NCI-H510A treated with DMSO at 0.1 percent for 48 hours (cell line): Measurements from ENCODE around the gene TMEM203.

Source experiments
- DNase-seq: peaks from one replicate; lab custom pipeline; 2025; lab: John Stamatoyannopoulos, UW

TMEM203 gene

DNA sequence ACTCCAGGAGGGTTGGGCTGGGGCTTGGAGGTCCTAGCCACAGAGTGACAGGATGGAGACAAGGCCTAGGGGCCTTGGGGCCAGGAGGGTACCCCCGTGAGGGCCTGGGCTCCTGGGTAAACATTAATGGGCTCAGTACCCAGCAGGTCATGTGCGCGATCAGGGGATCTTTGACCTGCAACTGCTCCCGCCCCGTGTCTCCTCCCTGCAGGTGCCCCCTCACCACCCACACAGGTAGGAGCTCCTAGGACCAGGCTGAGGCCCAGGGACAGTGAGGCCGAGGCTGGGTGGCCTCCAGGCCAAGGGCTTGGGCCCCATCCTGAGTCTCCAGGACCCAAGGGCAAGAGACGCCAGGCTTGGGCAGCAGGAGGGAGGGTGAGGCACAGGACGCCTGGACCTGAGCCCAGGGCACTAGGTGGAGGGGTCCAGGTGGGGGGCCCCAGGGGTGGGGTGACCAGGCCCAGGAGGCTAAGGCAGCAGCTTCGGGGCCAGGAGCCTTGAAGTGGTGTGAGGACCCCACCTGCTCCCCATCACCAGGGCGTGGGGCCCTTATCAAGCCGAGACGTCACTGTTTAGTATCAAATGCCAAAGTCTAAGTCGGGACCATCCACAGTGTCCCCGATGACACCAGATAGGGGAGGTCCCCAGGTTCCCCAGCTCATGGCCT is 25.4 kb upstream of the TMEM203 start, which contains the start of gene SLC34A3:
TSS of gene SLC34A3 (plus strand) at position 197 of the 667 bp plus-strand sequence. CDS start 802 bp downstream, outside the sequence.
- no peak for DNase-seq

DNA sequence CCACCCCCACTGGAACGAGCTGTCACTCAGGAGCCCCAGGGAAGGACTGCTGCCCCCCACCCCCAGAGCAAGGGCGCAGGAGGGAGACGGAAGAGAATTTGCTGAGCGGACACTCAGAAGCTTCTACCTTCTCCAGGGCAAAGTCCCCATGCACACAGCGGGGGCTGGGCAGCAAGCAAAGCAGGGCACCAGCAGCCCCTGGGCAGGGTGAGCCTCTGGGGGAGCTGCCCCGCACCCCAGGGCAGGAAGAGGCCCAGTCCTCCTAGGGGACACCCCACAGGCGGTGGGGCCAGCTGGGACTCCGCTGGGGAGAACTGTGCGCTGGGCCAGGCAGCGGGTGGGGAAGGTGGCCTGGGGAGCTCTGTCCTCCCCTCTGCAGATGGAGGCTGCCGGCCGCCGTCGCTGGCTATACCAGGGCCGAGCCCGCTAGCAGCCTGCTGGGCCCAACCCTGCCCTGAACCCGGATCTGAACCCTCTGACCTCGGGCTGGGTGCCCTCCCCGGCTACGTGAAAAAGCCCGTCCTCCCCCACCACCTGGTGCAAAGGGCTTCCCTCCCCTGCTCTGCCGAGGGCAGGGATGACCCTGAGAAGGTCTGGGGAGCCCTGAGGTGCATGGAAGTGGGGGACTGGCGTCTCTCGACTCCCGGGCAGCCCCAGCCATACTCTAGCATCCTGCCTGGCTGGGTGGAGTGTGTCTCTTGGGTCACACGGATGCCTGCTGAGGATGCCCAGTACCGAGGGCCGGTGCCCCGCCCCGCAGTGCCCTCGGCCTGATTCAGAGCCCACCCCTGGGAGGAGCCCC is 24.7 kb upstream of the TMEM203 start:
- no peak for DNase-seq

DNA sequence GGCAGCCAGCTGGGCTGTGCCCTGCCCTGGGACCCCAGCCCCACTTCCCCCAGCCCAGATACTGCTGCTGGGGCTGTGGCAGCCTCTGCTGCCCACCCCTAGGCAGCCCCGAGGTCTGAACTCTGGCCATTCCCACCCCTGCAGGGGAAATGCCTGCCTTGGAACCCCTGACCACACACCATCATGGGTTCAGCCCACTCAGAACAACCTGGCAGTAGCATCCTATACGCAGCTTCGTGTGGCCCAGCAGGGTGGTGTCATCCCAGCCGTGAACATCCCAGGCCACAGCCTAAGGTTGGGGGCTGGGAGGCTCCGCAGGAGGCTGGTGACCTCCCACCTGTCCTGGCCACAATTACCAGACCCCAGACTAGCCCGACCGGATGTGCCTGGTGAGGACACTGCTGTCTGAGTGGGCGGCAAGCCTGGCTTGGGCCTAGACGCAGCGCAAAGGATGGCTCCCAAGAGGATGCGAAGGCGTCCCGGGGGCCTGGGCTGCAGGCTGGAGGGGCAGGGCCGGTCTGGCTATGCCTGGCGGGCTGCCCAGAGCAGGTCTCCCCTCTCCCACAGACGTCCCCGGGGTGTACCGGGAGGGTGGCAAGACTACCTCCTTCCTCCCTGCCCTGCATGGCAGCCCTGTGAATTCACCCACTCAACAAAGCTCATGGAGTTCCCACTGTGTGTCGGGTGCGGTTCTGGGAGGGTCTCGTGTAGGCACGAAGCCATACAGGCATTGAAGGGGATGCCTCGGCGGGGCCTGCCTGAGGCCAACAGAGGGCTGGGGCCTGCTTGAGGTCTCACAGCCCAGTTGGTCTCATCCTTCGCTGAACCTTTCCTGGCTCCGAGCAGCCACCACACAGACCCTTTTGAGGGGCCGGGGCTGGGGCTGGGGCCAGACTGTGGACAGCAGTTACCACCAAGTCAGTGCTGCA is 23.8 kb upstream of the TMEM203 start:
- DNase-seq, result no peak

GRCh38 chr9:137228506-137228967 is 23.1 kb upstream of the TMEM203 start:
- DNase-seq, result no peak

GRCh38 chr9:137227853-137228505 is 22.5 kb upstream of the TMEM203 start:
- no peak for DNase-seq

DNA sequence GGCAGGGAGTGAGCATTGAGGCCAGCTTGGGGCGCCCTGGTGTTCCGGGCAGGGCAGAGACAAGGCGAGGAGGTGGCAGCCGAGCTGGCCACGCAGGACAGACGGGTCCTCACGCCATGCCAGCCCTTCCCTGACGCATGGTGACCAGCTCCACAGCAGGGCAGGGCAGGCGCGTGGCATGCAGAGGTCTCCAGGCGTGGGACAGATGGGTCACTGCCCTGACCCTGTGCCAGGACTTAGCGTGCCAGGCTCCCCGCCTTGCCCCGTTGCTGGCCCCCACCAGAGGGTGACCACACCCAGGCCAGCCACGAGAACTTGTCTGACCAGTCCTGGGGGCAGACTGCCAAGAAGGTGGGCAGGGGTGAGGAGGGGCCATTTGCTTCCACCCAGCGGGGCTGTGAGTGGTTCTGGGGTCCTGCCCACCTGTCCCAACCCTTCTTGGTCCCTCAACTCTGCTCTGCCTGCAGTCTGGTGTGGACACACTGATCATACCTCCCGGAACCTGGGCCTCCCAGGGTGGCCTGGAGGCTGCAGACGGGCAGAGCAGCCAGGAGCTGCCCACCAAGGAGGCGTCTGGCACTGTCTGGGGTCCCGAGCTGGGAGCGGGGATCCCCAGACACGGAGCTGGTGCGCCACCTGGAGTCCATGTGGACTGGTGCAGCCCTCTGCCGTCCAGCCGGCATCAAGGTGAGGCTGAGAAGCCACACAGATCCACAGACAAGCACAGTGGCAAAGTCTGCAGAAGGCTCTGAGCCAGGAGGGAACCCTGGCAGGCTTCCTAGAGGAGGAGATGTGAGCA is 21.8 kb upstream of the TMEM203 start, which contains the start of gene RNF224:
TSS of gene RNF224 (plus strand) at position 449 of the 799 bp plus-strand sequence. CDS start 834 bp downstream, outside the sequence.
- peak; percentile 59 for DNase-seq

GRCh38 chr9:137226338-137227053 is 21.0 kb upstream of the TMEM203 start:
- DNase-seq, result no peak

DNA sequence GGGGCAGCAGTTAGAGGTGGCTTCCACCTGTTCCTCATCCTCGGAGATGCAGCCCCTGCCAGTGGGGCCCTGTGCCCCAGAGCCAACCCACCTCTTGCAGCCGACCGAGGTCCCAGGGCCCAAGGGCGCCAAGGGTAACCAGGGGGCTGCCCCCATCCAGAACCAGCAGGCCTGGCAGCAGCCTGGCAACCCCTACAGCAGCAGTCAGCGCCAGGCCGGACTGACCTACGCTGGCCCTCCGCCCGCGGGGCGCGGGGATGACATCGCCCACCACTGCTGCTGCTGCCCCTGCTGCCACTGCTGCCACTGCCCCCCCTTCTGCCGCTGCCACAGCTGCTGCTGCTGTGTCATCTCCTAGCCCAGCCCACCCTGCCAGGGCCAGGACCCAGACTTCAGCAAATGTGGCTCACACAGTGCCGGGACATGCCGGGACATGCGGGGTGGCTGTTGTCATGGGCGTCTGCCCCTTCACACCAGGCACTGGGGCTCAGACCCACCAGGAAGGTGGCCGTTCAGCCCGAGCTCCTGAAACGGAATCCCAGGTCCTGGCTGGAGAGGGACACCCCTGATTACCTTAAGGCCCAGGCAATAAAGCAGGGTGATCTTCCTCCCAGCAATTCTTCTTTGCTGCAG is 20.4 kb upstream of the TMEM203 start:
- no peak for DNase-seq

- DNase-seq, result no peak
Measured at GRCh38 chr9:137224830-137225694, 19.6 kb upstream of the TMEM203 start, which contains the start of gene CYSRT1. Gene CYSRT1, plus strand, starts transcription at chr9:137225174. Its CDS starts 448 bp downstream, at chr9:137225622.

DNA sequence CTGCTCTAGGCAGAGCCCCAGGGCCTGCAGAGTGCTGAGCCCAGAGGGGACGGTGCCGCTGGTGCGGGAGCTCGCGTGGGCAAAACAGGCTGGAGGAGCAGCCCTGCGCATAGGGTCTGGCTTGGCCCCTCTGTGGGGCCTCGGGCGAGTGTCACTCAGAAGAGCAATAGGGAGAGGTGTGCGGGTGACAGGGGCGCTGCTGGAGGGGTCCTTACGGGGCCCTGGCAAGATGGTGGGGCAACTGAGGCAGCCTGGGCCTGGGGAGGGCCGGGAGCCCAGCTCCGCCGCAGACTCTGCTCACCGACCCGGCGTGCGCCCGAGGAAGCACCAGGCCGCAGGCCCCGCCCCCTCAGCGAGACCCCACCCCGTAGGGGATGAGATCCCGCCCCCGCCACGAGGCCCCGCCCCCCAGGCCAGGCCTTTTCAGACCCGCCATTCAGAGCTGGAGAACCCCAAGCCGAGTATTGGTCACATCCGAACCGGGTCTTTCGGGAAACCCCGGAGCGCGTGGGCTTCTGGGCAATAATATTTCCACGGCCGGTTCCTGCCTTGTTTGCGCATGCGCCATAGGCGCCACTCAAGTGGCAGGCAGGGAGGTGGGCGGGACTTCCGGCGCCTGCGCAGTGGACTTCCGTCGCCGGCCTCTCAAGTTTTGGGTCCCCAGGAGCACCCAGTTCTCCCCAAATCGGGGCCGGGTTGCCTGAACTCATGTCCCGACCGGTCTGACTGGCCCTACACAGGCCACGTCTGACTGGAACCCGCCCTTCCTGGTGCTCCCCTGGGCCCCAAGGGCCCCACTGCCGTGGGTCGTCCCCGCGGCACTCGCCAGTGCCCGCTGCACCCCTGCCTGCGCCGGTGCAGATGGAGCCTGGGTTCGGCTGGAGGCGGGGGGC is 17.9 kb upstream of the TMEM203 start:
- peak; percentile 87 for DNase-seq

GRCh38 chr9:137222190-137223077 is 17.0 kb upstream of the TMEM203 start, which contains the start of gene RNF208:
Gene RNF208, minus strand, starts transcription at chr9:137222240. Its CDS starts 1,028 bp downstream, at chr9:137221212.
- peak; percentile 19 for DNase-seq

DNA sequence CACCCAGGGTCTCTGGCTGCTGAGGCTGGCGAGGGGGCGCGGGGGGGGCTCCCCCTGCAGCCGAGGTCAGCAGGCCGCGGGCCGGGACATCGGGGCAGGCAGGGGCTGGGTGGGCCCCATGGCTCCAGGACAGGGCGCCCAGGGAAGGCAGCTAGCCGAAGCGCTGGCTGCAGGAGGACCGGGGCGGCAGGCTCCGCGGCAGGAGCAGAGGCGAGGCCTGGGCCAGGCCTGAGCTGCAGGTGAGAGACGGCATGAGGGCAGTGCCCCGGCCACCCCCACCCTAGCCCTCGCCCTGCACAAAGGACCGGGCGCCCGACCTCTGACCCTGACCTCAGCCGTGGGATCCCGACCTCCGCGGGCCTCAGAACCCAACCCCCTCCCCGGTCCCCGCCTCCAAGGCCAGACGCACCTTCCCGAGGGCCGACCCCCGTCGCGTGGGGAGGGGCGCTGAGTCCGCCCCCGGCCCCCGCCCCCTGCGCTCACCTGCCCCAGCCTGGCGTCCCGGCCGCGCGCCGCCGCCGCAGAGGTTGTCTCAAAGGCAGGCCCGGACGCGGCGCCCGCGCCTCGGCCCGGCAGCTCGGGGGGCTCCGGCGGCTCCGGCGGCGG is 16.2 kb upstream of the TMEM203 start:
- no peak for DNase-seq

DNA sequence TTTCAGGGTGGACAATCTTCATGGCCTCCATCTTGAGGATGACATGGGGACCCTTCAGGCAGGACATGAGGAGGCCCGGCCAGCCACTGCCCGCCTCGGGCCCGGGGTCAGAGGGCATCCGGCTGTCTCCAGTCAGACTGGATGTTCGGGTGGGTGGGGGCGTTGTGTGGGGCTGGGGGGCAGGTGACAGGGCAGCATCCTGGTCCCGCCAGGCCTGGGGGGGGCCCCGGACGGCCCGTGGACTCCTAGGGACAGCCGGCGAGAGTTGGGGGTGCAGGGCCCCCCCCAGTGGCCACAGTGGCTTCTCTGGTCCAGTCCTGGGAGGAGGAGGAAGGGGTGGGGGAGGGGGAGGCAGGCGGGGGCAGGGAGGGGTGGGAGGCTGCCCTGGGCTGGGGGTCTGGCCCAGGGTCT is 15.7 kb upstream of the TMEM203 start:
- DNase-seq, result no peak

DNA sequence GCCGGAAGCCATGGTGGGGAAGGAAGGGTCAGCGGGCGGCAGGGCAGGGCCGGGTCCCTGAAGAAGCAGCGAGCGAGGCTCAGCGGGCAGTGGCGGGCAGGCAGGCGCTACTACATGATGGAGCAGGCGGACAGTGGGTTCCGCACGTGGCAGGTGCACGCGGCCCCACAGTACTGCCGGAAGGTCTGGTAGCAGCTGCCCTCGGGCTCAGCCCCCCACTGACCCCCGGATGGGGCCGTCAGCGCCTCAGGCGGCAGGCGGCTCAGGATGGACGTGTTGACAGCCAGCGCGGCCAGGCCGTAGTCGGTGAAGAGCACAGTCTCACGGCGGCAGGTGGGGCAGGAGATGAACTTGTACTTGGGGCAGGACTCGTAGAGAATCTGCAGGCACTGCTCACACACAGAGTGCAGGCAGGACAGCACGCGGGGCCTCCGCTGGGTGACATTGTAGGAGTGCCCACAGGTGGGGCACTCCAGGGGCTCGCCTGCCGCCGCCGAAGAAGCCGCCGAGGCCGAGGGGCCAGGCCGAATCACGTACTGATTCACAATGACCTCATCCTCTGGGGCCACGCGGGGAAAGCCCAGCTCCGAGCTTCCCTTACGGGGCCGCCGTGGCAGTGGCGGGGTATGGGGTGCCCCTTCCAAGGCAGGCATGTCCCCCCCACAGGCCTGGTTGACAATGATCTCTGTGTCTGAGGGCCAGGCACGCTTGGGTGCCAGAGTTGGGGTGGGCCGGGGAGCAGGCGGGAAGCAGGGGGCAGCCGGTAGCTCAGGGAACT is 15.1 kb upstream of the TMEM203 start:
- no peak for DNase-seq

DNA sequence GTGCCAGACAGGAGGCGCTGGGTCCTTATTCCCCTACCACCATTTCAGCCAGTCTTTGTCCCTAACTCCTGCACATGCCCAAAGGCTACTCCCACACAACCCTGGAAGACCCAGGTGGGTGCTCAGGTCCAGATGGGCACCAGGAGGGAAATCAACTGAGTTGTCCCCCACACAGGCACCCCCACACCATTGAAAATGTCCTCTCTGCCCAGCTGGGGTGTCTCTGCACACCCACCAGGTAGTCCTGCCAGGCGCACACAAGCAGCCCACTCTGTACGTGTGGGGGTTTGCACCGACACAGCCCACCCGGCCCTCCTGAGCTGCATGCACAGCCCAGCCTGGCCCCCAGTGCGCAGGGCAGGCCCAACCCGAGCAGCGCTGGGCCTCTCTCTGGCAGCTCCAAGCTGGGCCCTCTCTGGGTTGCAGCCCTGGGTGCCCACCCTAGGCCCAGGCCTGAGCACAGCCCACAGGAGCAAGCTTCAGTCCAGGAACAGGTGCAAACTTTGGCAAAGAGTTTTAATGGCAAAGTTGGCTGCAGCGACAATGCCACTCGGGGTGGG is 14.4 kb upstream of the TMEM203 start:
- no peak for DNase-seq
